ENCODE data around the gene CLTCL1. TPM values are rescaled to one million over a fixed set of nuclear protein-coding genes. Genes with fewer than 3 reads are reported as not detected.

CLTCL1 gene
- total and polyA plus RNA-seq, 9 of the 15 experiments (the other 6 are each of a cell fraction or from before 2014, with no cell fraction given): 1.1 to 11.7 (median 5.0) TPM

DNA sequence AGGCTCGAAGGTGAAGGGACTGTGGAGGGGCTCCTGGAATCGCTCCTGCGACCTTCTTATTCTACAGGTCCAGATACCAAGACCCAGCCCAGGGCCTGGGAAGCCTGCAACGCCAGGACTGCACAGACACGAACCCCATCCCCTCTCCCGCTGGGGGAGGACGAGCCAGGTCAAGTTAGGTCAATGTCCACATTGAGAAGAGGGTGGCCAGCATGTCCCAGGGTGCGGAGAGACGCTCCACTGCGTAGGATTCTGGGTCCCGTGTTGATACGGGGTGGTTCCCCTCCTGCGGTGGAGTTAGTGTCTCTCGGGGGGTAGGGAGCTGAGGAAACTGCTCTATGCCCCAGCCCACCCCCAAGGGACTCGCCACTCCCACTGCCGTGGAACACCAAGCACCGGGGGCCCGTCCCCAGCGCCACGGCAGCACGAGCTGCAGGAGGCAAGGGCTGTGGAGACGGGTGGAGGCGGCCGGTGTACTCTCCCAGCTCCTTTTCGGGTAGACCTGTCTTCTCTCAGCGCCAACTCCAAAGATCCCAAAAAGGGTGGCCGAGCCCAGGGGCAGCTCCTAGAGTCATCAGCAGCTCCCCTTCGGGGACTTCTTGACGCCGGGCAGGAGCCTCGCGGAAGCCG is 143.0 kb downstream of the CLTCL1 start:
- Histone ChIP-seq H3K4me1 (replicated peaks in 1 of 2; ENCODE audit: control insufficient read depth in 2 of 2, insufficient read depth in 2 of 2, low read length in 2 of 2) (peaks cover 0 to 28% of the 10 kb centered on the region in 2 experiments; a peak in 3 of 5 replicates), H3K79me2 (ENCODE audit: control insufficient read depth, insufficient read depth, low read length) (peaks cover 10% of the 10 kb centered on the region), H2AFZ (ENCODE audit: low read depth, low read length) (no peak overlapping the region), H3K36me3 (ENCODE audit: control insufficient read depth, insufficient read depth, low read length) (no peaks in the 10 kb centered on the region), H3K9me3 (replicated peaks; ENCODE audit: control insufficient read depth, insufficient read depth, low read depth, low read length) (no peaks in the 10 kb centered on the region), H3K4me3 (no peak overlapping the region), H3K9ac (ENCODE audit: insufficient read depth in 1 of 2, low read depth in 2 of 2, low read length in 2 of 2) (0 out of 4 replicates have a peak overlapping the region, but pooled peaks of 1 of the 2 experiments have one; percentile 1), H3K27me3 (ENCODE audit: control insufficient read depth in 2 of 2, insufficient read depth in 2 of 2, low read length in 2 of 2) (peaks cover 42 to 62% of the 10 kb centered on the region in 2 experiments), H4K20me1 (replicated peaks; ENCODE audit: control insufficient read depth, insufficient read depth, low read length) (0 out of 2 replicates have a peak, but pooled peaks cover 3% of the 10 kb centered on the region), H3K9me1 (ENCODE audit: control insufficient read depth, insufficient read depth, low read length) (no peaks in the 10 kb centered on the region), H3K27ac (ENCODE audit: extremely low read depth, low read depth, low read length) (no peak overlapping the region), H3K4me2 (ENCODE audit: insufficient read depth, low read length) (no peak overlapping the region)
- CTCF ChIA-PET (ENCODE audit: low intra/inter-chr PET ratio): interaction anchor here (1.7 kb wide), 1 partner anchor 482 kb away, joined by 4 read pairs; no protein-coding TSS in a partner anchor
- FAIRE-seq: no peak
- DNase-seq (ENCODE audit: extremely low read depth in 1 of 4, low spot score in 3 of 4): no peak
- 30% methylated on average over 33 of the region's 33 CpGs for WGBS (ENCODE audit: insufficient coverage, low coverage, missing lambda C conversion rate)
- intact Hi-C loops (cut with micrococcal nuclease) (no loop called here), in situ Hi-C loops (cut with MboI) (no loop called here)
- POLR2A ChIA-PET: interaction anchor here (0.6 to 1.4 kb wide), 8 partner anchors 12 to 500 kb away, joined by 3 to 4 read pairs (median 3); partner anchors contain the start of gene CDC45
- no peak for ATAC-seq
- BruUV-seq (replicated peaks): no TSS peak
- no peak for TF ChIP-seq HLTF (IDR thresholded peaks at IDR 0.05)
- no peak for TF ChIP-seq SRF (CRISPR knock-in tag; IDR thresholded peaks at IDR 0.05)
- TF ChIP-seq, protein P1, sequence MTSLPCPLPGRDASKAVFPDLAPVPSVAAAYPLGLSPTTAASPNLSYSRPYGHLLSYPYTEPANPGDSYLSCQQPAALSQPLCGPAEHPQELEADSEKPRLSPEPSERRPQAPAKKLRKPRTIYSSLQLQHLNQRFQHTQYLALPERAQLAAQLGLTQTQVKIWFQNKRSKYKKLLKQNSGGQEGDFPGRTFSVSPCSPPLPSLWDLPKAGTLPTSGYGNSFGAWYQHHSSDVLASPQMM (CRISPR knock-in tag; IDR thresholded peaks at IDR 0.05): no peak
- TF ChIP-seq ZFP91 (CRISPR knock-in tag; IDR thresholded peaks at IDR 0.05): peak; percentile 53; the same call in 1 of the 2 replicates
- no peak for TF ChIP-seq ZKSCAN1 (IDR thresholded peaks at IDR 0.05; ENCODE audit: low read depth, low read length)
- no peak for TF ChIP-seq HDAC8 (tag; IDR thresholded peaks at IDR 0.05)
- TF ChIP-seq E2F5 (CRISPR knock-in tag; IDR thresholded peaks at IDR 0.05): 0 out of 2 replicates have a peak, but pooled peaks have one; percentile 58
- no peak for TF ChIP-seq GATAD2B (IDR thresholded peaks at IDR 0.05; ENCODE audit: borderline replicate concordance)
- no peak for TF ChIP-seq KLF1 (tag; IDR thresholded peaks at IDR 0.05)
- no peak for TF ChIP-seq XRCC5 (IDR thresholded peaks at IDR 0.05; ENCODE audit: low read depth, low read length)
- no peak for TF ChIP-seq PTRF (tag; IDR thresholded peaks at IDR 0.05)
- TF ChIP-seq SMAD4 (CRISPR knock-in tag; conservative IDR thresholded peaks at IDR 0.05): no peak
- TF ChIP-seq NFATC3 (IDR thresholded peaks at IDR 0.05): no peak
- no peak for TF ChIP-seq HOMEZ (CRISPR knock-in tag; IDR thresholded peaks at IDR 0.05)
- no peak for TF ChIP-seq MEF2D (tag; conservative IDR thresholded peaks at IDR 0.05; ENCODE audit: low read depth)
- TF ChIP-seq ZNF589 (CRISPR knock-in tag; IDR thresholded peaks at IDR 0.05; ENCODE audit: low read depth): no peak
- 0 out of 2 replicates have a peak, but pooled peaks have one; percentile 6 for TF ChIP-seq HDAC6 (IDR thresholded peaks at IDR 0.05; ENCODE audit: low read depth, low read length)
- no peak for TF ChIP-seq CBX5 (IDR thresholded peaks at IDR 0.05; ENCODE audit: borderline replicate concordance, low read depth)
- TF ChIP-seq SMAD2 (IDR thresholded peaks at IDR 0.05; ENCODE audit: low read depth, low read length): no peak
